Measurements from ENCODE around the gene ZC3H10. TPM values are rescaled to one million over a fixed set of nuclear protein-coding genes. Genes with fewer than 3 reads are reported as not detected.

Gene ZC3H10
- total RNA-seq, 1 experiment from 2014 or later: 8.7 TPM

DNA sequence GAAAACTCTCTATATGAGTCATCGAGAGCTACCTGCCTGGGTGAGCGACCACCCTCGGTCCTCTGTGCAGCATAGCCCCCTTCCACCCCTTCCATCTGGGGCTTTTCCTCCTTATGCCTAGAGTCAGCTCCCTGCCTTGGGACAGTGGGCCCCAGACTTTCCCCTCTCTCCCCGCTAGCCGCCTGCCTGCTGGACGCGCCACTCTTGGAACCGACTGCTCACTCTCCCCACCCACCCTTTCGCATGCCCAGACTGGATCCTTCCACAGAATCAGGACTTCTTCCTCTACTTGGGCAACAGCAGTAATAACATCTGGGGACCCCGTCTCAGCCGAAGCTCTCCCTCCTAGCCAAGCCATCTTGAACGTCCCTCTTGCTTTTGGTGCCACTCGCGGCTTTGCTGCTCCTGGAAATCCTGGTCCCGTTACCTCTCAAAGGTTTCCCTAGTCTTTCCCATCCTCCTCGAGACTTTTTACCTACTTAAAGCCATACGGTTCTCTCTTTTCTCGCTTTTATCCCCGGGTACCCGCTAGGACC lies 10.7 kb downstream of the ZC3H10 start:
- TF ChIP-seq SIN3A (IDR thresholded peaks at IDR 0.05; ENCODE audit: low read depth): peak; percentile 26; the same call in 1 of the 2 replicates
- TF ChIP-seq EZH2 (IDR thresholded peaks at IDR 0.05): no peak
- POLR2A ChIA-PET: interaction anchor here (0.7 to 2.8 kb wide), 12 partner anchors 9 to 390 kb away, joined by 3 to 42 read pairs (median 8); partner anchors contain the start of genes MYL6, MYL6B, PA2G4 and RNF41
- RAD21 ChIA-PET (ENCODE audit: low non-redundant PET in 1 of 2, low total read pairs in 2 of 2, uncharacterized antibody in 2 of 2, unreplicated experiment in 2 of 2): interaction anchor here in 1 of 2 experiments (1.3 kb wide), 1 partner anchor 61 kb away, joined by 6 read pairs; the partner anchor contains the start of gene SMARCC2
- H3K36me3 ChIP-seq (ENCODE audit: control insufficient read depth in 1 of 2, insufficient read depth in 2 of 2, low read length in 2 of 2): peaks cover 21 to 34% of the 10 kb centered on the region in 2 experiments
- H3K4me3 ChIP-seq (replicated peaks in 1 of 2; ENCODE audit: low read depth in 1 of 2, low read length in 2 of 2): peak overlapping the region; percentile 90 to 91
- no peaks in the 10 kb centered on the region for H3K9me3 ChIP-seq (ENCODE audit: control insufficient read depth in 1 of 2, insufficient read depth in 1 of 2, low read depth in 1 of 2, low read length in 2 of 2)
- peak overlapping the region; percentile 76 for H3K27ac ChIP-seq (ENCODE audit: low read depth, low read length)
- CTCF ChIA-PET: interaction anchor here (1.3 to 1.9 kb wide), 5 partner anchors 10 to 77 kb away, joined by 4 to 24 read pairs (median 7); partner anchors contain the start of genes MYL6B, PA2G4, SMARCC2 and ZC3H10
- H2AFZ ChIP-seq (ENCODE audit: low read depth, low read length, poor library complexity, severe bottlenecking): no peak overlapping the region
- ATAC-seq: peak; percentile 6
- TSS peak; percentile 28 for BruUV-seq (replicated peaks)
- peaks cover 29% of the 10 kb centered on the region for H3K79me2 ChIP-seq (ENCODE audit: insufficient read depth, low read length)
- no peaks in the 10 kb centered on the region for H3K9me2 ChIP-seq (ENCODE audit: insufficient read depth)
- no peaks in the 10 kb centered on the region for H4K20me1 ChIP-seq (ENCODE audit: insufficient read depth)
- H3K4me1 ChIP-seq (ENCODE audit: control insufficient read depth in 1 of 2, insufficient read depth in 2 of 2, low read length in 2 of 2): peaks cover 16 to 33% of the 10 kb centered on the region in 2 experiments
- intact Hi-C loops (cut with micrococcal nuclease): loop anchor here (2.0 kb wide), 1 partner anchor 24 kb away; the partner anchor contains the start of gene MYL6B
- no peaks in the 10 kb centered on the region for H3K27me3 ChIP-seq (ENCODE audit: insufficient read depth, low read length)
- no peak for DNase-seq (ENCODE audit: low read depth, low spot score)
- H3K9ac ChIP-seq (ENCODE audit: low read length): peak overlapping the region; percentile 90
- H3K4me2 ChIP-seq (ENCODE audit: low read length): peak overlapping the region; percentile 89

DNA sequence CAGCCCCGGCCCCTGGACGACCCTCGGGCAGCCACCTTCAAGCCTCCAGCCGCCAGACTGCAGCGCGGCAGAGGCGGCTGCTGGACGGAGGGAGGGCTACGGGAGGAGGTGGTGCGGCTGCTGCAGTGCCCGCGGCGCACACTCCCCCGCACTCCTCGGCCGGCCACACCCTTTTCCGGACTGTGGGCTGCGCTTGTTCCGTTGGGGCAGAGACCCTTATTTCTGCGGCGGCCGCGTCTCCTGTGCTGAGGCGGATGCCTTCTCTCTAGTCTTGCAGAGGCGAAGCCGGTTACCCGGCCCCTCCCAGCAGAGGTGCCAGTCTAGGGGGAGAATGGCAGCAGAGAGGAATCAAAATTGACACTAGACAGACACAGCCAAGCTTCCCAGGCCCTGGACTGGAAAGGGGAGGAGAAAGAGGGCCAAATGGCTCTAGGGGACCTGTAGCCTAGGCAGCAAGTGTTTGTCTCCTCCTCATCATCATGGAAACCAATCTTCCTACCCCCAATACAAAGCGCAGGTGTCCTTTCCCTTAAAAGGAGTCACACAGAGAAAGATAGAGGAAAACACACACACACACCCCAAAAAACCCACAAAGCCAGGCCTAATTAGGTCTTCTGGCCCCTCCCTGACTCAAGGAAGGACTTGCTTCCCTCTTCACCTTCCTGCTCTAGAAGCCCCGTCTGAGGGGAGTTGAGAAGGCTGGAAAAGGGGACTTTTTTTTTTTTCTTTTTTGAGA lies 11.3 kb downstream of the ZC3H10 start:
- DNase-seq (ENCODE audit: low read depth, low spot score): no peak
- ChIA-PET RAD21 (ENCODE audit: low non-redundant PET in 1 of 2, low total read pairs in 2 of 2, uncharacterized antibody in 2 of 2, unreplicated experiment in 2 of 2) (no interaction called here), POLR2A (interaction anchor here (0.7 kb wide), 1 partner anchor 16 kb away, joined by 3 read pairs; no protein-coding TSS in a partner anchor), CTCF (no interaction called here)
- H3K27me3 ChIP-seq (ENCODE audit: insufficient read depth, low read length): no peaks in the 10 kb centered on the region
- H3K79me2 ChIP-seq (ENCODE audit: insufficient read depth, low read length): peaks cover 29% of the 10 kb centered on the region
- no peaks in the 10 kb centered on the region for H4K20me1 ChIP-seq (ENCODE audit: insufficient read depth)
- no TSS peak for BruUV-seq (replicated peaks)
- H3K9me2 ChIP-seq (ENCODE audit: insufficient read depth): no peaks in the 10 kb centered on the region
- intact Hi-C loops (cut with micrococcal nuclease): loop anchor here (2.0 kb wide), 1 partner anchor 23 kb away; the partner anchor contains the start of gene MYL6B
- peak overlapping the region; percentile 76 for H3K27ac ChIP-seq (ENCODE audit: low read depth, low read length)
- H3K36me3 ChIP-seq (ENCODE audit: control insufficient read depth in 1 of 2, insufficient read depth in 2 of 2, low read length in 2 of 2): peaks cover 27 to 40% of the 10 kb centered on the region in 2 experiments
- no peak overlapping the region for H2AFZ ChIP-seq (ENCODE audit: low read depth, low read length, poor library complexity, severe bottlenecking)
- no peaks in the 10 kb centered on the region for H3K9me3 ChIP-seq (ENCODE audit: control insufficient read depth in 1 of 2, insufficient read depth in 1 of 2, low read depth in 1 of 2, low read length in 2 of 2)
- peak overlapping the region; percentile 90 to 91 for H3K4me3 ChIP-seq (replicated peaks in 1 of 2; ENCODE audit: low read depth in 1 of 2, low read length in 2 of 2)
- H3K9ac ChIP-seq (ENCODE audit: low read length): peak overlapping the region; percentile 90
- H3K4me1 ChIP-seq (ENCODE audit: control insufficient read depth in 1 of 2, insufficient read depth in 2 of 2, low read length in 2 of 2): peaks cover 16 to 33% of the 10 kb centered on the region in 2 experiments
- peak overlapping the region; percentile 89 for H3K4me2 ChIP-seq (ENCODE audit: low read length)
- peak; percentile 41 for ATAC-seq
- TF ChIP-seq EZH2phosphoT487 (IDR thresholded peaks at IDR 0.05; ENCODE audit: borderline replicate concordance) (no peak), CTCF (IDR thresholded peaks at IDR 0.05 in 2 of 3, conservative IDR thresholded peaks at IDR 0.05 in 1 of 3; ENCODE audit: borderline replicate concordance in 1 of 3, insufficient read depth in 1 of 3, low read depth in 2 of 3, low read length in 2 of 3) (no peak), POLR2AphosphoS5 (IDR thresholded peaks at IDR 0.05; ENCODE audit: low read depth, low read length) (peak; percentile 32; the same call in 1 of the 2 replicates), RAD21 (IDR thresholded peaks at IDR 0.05; ENCODE audit: low read depth) (no peak), SP1 (IDR thresholded peaks at IDR 0.05; ENCODE audit: low read depth) (peak; percentile 16; the same call in 1 of the 2 replicates), JUND (IDR thresholded peaks at IDR 0.05) (no peak), CBX3 (IDR thresholded peaks at IDR 0.05; ENCODE audit: low read depth) (no peak), ELF1 (IDR thresholded peaks at IDR 0.05; ENCODE audit: borderline replicate concordance, low read depth) (no peak), TCF7L2 (IDR thresholded peaks at IDR 0.05; ENCODE audit: borderline replicate concordance, extremely low read depth, insufficient read depth, insufficient read length) (no peak), POLR2A (IDR thresholded peaks at IDR 0.05; ENCODE audit: borderline replicate concordance, extremely low read depth, insufficient read depth, insufficient read length) (no peak), EGR1 (IDR thresholded peaks at IDR 0.05; ENCODE audit: low read depth) (peak; percentile 97)
- TF ChIP-seq, protein P1, sequence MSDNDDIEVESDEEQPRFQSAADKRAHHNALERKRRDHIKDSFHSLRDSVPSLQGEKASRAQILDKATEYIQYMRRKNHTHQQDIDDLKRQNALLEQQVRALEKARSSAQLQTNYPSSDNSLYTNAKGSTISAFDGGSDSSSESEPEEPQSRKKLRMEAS (IDR thresholded peaks at IDR 0.05): no peak
